Activated CD4-positive, alpha-beta T cell treated with anti-CD3 and anti-CD28 coated beads, Interleukin-2, amount 10 ng/mL, durations not matched to agents 7 days and 5 days (primary cell): ENCODE measurements around the gene NR6A1. TPM values are rescaled to one million over a fixed set of nuclear protein-coding genes. Genes with fewer than 3 reads are reported as not detected.
"Not testable (repeated sequence)": the region's sequence is repeated elsewhere in the genome, so short reads cannot be mapped to it uniquely, and the experiment has no call there.

Experiments
- CTCF ChIA-PET: fragments of 350-600 bp; sonication (Branson Sonifier 250); formaldehyde crosslinking; loops from one replicate; lab custom pipeline; 2021; ENCODE audit warnings: antibody characterized with exemption; lab: Charles Lee
- POLR2A ChIA-PET: fragments of 350-600 bp; sonication (Branson Sonifier 250); formaldehyde crosslinking; loops from one replicate; lab custom pipeline; 2021; ENCODE audit warnings: antibody characterized with exemption; lab: Charles Lee
- DNase-seq: peaks from one replicate; pipeline ENCODE4 v3.0.0-alpha.2; 2020
- H3K27ac Mint-ChIP-seq: one replicate; pipeline ENCODE4 v1.8.0; 2021; ENCODE audit warnings: mild to moderate bottlenecking, moderate library complexity, mixed read lengths
- H3K27me3 Mint-ChIP-seq: one replicate; pipeline ENCODE4 v1.8.0; 2021; ENCODE audit warnings: mixed read lengths
- H3K36me3 Mint-ChIP-seq: one replicate; pipeline ENCODE4 v1.8.0; 2021; ENCODE audit warnings: low read depth, mixed read lengths
- H3K4me1 Mint-ChIP-seq: one replicate; pipeline ENCODE4 v1.8.0; 2021; ENCODE audit warnings: mixed read lengths
- H3K4me3 Mint-ChIP-seq: one replicate; pipeline ENCODE4 v1.8.0; 2021; ENCODE audit warnings: mild to moderate bottlenecking, moderate library complexity, mixed read lengths
- H3K9me3 Mint-ChIP-seq: one replicate; pipeline ENCODE4 v1.8.0; 2021; ENCODE audit warnings: mixed read lengths
- total RNA-seq, 2 experiments: library from RNA; stranded (reverse); gene quantifications; one replicate each; pipeline ENCODE4 v1.2.3, GENCODE V29; 2021

The NR6A1 gene
- total RNA-seq, 2 experiments from 2014 or later, result 0.10 to 0.19 TPM

GRCh38 chr9:124779368-124780059 lies 8.4 kb upstream of the NR6A1 start:
- Mint-ChIP-seq H3K27me3 (peaks cover 32% of the 10 kb centered on the region), H3K27ac (no peak overlapping the region), H3K4me1 (peaks cover 7% of the 10 kb centered on the region), H3K36me3 (no peaks in the 10 kb centered on the region), H3K9me3 (no peaks in the 10 kb centered on the region), H3K4me3 (no peak overlapping the region)
- CTCF ChIA-PET, result interaction anchor here (1.2 to 1.7 kb wide), 3 partner anchors 9 to 74 kb away, joined by 4 to 10 read pairs (median 5); partner anchors contain the start of genes NR6A1 and WDR38
- POLR2A ChIA-PET, result no interaction called here
- no peak for DNase-seq

- DNase-seq, result no peak
- Mint-ChIP-seq H3K27me3 (peaks cover 32% of the 10 kb centered on the region), H3K27ac (peak overlapping the region; percentile 11), H3K9me3 (no peaks in the 10 kb centered on the region), H3K36me3 (no peaks in the 10 kb centered on the region), H3K4me3 (no peak overlapping the region), H3K4me1 (peaks cover 14% of the 10 kb centered on the region)
- POLR2A ChIA-PET, result no interaction called here
- CTCF ChIA-PET, result interaction anchor here (1.2 kb wide), 2 partner anchors 8 to 75 kb away, joined by 4 to 10 read pairs; partner anchors contain the start of genes NR6A1 and WDR38
These were observed 7.7 kb upstream of the NR6A1 start for GRCh38 chr9:124778575-124779367.

- H3K36me3 Mint-ChIP-seq, result no peaks in the 10 kb centered on the region
These were observed 6.0 kb upstream of the NR6A1 start, which contains the start of gene OLFML2A for GRCh38 chr9:124776954-124777648. Gene OLFML2A, plus strand, starts transcription at chr9:124777133. Its CDS starts 138 bp downstream, at chr9:124777271.

GRCh38 chr9:124776618-124776953 lies 5.5 kb upstream of the NR6A1 start:
- DNase-seq, result no peak
- Mint-ChIP-seq H3K9me3 (no peaks in the 10 kb centered on the region), H3K27me3 (peaks cover 44% of the 10 kb centered on the region), H3K27ac (no peak overlapping the region), H3K4me1 (peaks cover 31% of the 10 kb centered on the region), H3K36me3 (no peaks in the 10 kb centered on the region), H3K4me3 (peak overlapping the region; percentile 28)
- ChIA-PET CTCF (interaction anchor here (0.7 to 10.2 kb wide), 3 partner anchors 11 to 911 kb away, joined by 3 to 173 read pairs (median 4); partner anchors contain the start of gene WDR38), POLR2A (interaction anchor here (0.7 kb wide), 1 partner anchor 97 kb away, joined by 3 read pairs; no protein-coding TSS in a partner anchor)

More at GRCh38 chr9:124776954-124777648, 6.0 kb upstream of the NR6A1 start, which contains the start of gene OLFML2A:
- peak within 1 kb of the TSS; percentile 28 for H3K4me3 Mint-ChIP-seq
- ChIA-PET POLR2A (interaction anchor here (0.7 kb wide), 1 partner anchor 97 kb away, joined by 3 read pairs; no protein-coding TSS in a partner anchor), CTCF (interaction anchor here (0.7 to 10.2 kb wide), 3 partner anchors 10 to 911 kb away, joined by 3 to 173 read pairs (median 4); partner anchors contain the start of gene WDR38)
- H3K27ac Mint-ChIP-seq, result no peak within 1 kb of the TSS
- no peak for DNase-seq
- H3K4me1 Mint-ChIP-seq, result peaks cover 28% of the 10 kb centered on the region
- no peaks in the 10 kb centered on the region for H3K9me3 Mint-ChIP-seq
- H3K27me3 Mint-ChIP-seq, result peaks cover 43% of the 10 kb centered on the region

- no peak overlapping the region for H3K27ac Mint-ChIP-seq
- no peaks in the 10 kb centered on the region for H3K36me3 Mint-ChIP-seq
- peak; percentile 86 for DNase-seq
- no peaks in the 10 kb centered on the region for H3K9me3 Mint-ChIP-seq
- POLR2A ChIA-PET, result interaction anchor here (0.6 kb wide), 1 partner anchor 95 kb away, joined by 3 read pairs; no protein-coding TSS in a partner anchor
- CTCF ChIA-PET, result interaction anchor here (0.6 to 10.2 kb wide), 10 partner anchors 13 to 424 kb away, joined by 3 to 173 read pairs (median 4); partner anchors contain the start of gene WDR38
- peaks cover 44% of the 10 kb centered on the region for H3K4me1 Mint-ChIP-seq
- H3K4me3 Mint-ChIP-seq, result no peak overlapping the region
- H3K27me3 Mint-ChIP-seq, result peaks cover 55% of the 10 kb centered on the region
These were observed 3.2 kb upstream of the NR6A1 start for GRCh38 chr9:124774129-124774978.

- H3K27ac Mint-ChIP-seq, result no peak overlapping the region
- DNase-seq, result no peak
- no peak overlapping the region for H3K4me3 Mint-ChIP-seq
- H3K27me3 Mint-ChIP-seq, result peaks cover 55% of the 10 kb centered on the region
- POLR2A ChIA-PET, result interaction anchor here (0.6 kb wide), 1 partner anchor 95 kb away, joined by 3 read pairs; no protein-coding TSS in a partner anchor
- no peaks in the 10 kb centered on the region for H3K36me3 Mint-ChIP-seq
- H3K9me3 Mint-ChIP-seq, result no peaks in the 10 kb centered on the region
- CTCF ChIA-PET, result interaction anchor here (0.9 to 10.2 kb wide), 2 partner anchors 81 to 596 kb away, joined by 3 to 173 read pairs; partner anchors contain the start of gene WDR38
- peaks cover 48% of the 10 kb centered on the region for H3K4me1 Mint-ChIP-seq
These were observed 2.5 kb upstream of the NR6A1 start for GRCh38 chr9:124773473-124774128.

- DNase-seq, POLR2A ChIA-PET, H3K27ac Mint-ChIP-seq, H3K9me3 Mint-ChIP-seq, H3K36me3 Mint-ChIP-seq: not testable (repeated sequence)
- CTCF ChIA-PET, result interaction anchor here (0.9 to 10.2 kb wide), 3 partner anchors 28 to 596 kb away, joined by 3 to 173 read pairs (median 3); partner anchors contain the start of gene WDR38
- Mint-ChIP-seq H3K4me3 (peak overlapping the region; percentile 78), H3K27me3 (peaks cover 61% of the 10 kb centered on the region), H3K4me1 (peaks cover 48% of the 10 kb centered on the region)
These were observed 1.8 kb upstream of the NR6A1 start for GRCh38 chr9:124772877-124773276.

GRCh38 chr9:124771867-124772679 lies 962 bp upstream of the NR6A1 start:
- POLR2A ChIA-PET, result no interaction called here
- H3K27ac Mint-ChIP-seq, result no peak overlapping the region
- H3K9me3 Mint-ChIP-seq, result no peaks in the 10 kb centered on the region
- no peaks in the 10 kb centered on the region for H3K36me3 Mint-ChIP-seq
- DNase-seq, result peak; percentile 25
- H3K4me3 Mint-ChIP-seq, result peak overlapping the region; percentile 78
- CTCF ChIA-PET, result interaction anchor here (0.5 to 10.2 kb wide), 13 partner anchors 15 to 1606 kb away, joined by 3 to 173 read pairs (median 3); partner anchors contain the start of gene WDR38
- H3K27me3 Mint-ChIP-seq, result peaks cover 62% of the 10 kb centered on the region
- H3K4me1 Mint-ChIP-seq, result peaks cover 48% of the 10 kb centered on the region

GRCh38 chr9:124770359-124771020 lies 621 bp downstream of the NR6A1 start:
- Mint-ChIP-seq H3K9me3 (no peaks in the 10 kb centered on the region), H3K4me1 (peaks cover 42% of the 10 kb centered on the region), H3K4me3 (peak overlapping the region; percentile 77), H3K27me3 (peaks cover 66% of the 10 kb centered on the region), H3K27ac (no peak overlapping the region), H3K36me3 (no peaks in the 10 kb centered on the region)
- ChIA-PET CTCF (interaction anchor here (0.6 to 10.2 kb wide), 13 partner anchors 9 to 1999 kb away, joined by 3 to 173 read pairs (median 3); partner anchors contain the start of genes ARPC5L and WDR38), POLR2A (no interaction called here)
- peak; percentile 22 for DNase-seq
